GM19468 (cell line): ENCODE measurements around the gene OR2T1.
"Not testable (repeated sequence)": the region's sequence is repeated elsewhere in the genome, so short reads cannot be mapped to it uniquely, and the experiment has no call there.

Experiments
- ATAC-seq: cut with Tn5 transposase; IDR thresholded peaks from one replicate; pipeline ENCODE4 v1.9.1; 2021; ENCODE audit warnings: mild to moderate bottlenecking, moderate library complexity, moderate number of reproducible peaks; ENCODE audit not compliant: unreplicated experiment; ENCODE audit errors: extremely low read depth

The OR2T1 gene

GRCh38 chr1:248402748-248403147 is at the start of gene OR2T1:
Gene OR2T1, plus strand, starts transcription at chr1:248403048. Its CDS starts 3,100 bp downstream, at chr1:248406148.
- no peak for ATAC-seq

GRCh38 chr1:248359415-248359814 is 43.4 kb upstream of the OR2T1 start:
- ATAC-seq = no peak

- ATAC-seq = no peak
These were observed 41.6 kb upstream of the OR2T1 start, which contains the start of gene OR2T4 for GRCh38 chr1:248361121-248361715. Gene OR2T4, plus strand, starts transcription at chr1:248361665. Its CDS starts 0 bp downstream, at chr1:248361665.

GRCh38 chr1:248366609-248367008 is 36.2 kb upstream of the OR2T1 start:
- no peak for ATAC-seq

GRCh38 chr1:248372394-248372793 is 30.5 kb upstream of the OR2T1 start:
- no peak for ATAC-seq

GRCh38 chr1:248373761-248374160 is 29.1 kb upstream of the OR2T1 start:
- no peak for ATAC-seq

GRCh38 chr1:248375446-248375845 is 27.4 kb upstream of the OR2T1 start, which contains the start of gene OR2T6:
Gene OR2T6, plus strand, starts transcription at chr1:248375746. Its CDS starts 11,863 bp downstream, at chr1:248387609.
- no peak for ATAC-seq

GRCh38 chr1:248376916-248377315 is 25.9 kb upstream of the OR2T1 start:
- no peak for ATAC-seq

- ATAC-seq = no peak
These were observed 22.0 kb upstream of the OR2T1 start for GRCh38 chr1:248380854-248381253.

GRCh38 chr1:248388426-248388825 is 14.4 kb upstream of the OR2T1 start:
- no peak for ATAC-seq

- ATAC-seq = no peak
These were observed 9.8 kb upstream of the OR2T1 start for GRCh38 chr1:248393050-248393449.

GRCh38 chr1:248404024-248404423 is 1.2 kb downstream of the OR2T1 start:
- ATAC-seq = no peak

- ATAC-seq = no peak
These were observed 4.2 kb downstream of the OR2T1 start for GRCh38 chr1:248406721-248407692.

- ATAC-seq = no peak
These were observed 13.4 kb downstream of the OR2T1 start for GRCh38 chr1:248416226-248416625.

GRCh38 chr1:248417854-248418253 is 15.0 kb downstream of the OR2T1 start:
- no peak for ATAC-seq

GRCh38 chr1:248421384-248421783 is 18.5 kb downstream of the OR2T1 start:
- ATAC-seq = no peak

GRCh38 chr1:248427526-248428191 is 24.8 kb downstream of the OR2T1 start:
- ATAC-seq = peak; percentile 13

GRCh38 chr1:248428192-248428533 is 25.3 kb downstream of the OR2T1 start:
- peak; percentile 61 for ATAC-seq

- not testable (repeated sequence) for ATAC-seq
These were observed 28.8 kb downstream of the OR2T1 start for GRCh38 chr1:248431683-248432082.

GRCh38 chr1:248432201-248432600 is 29.4 kb downstream of the OR2T1 start:
- not testable (repeated sequence) for ATAC-seq
